VCaP (cell line): ENCODE data around the gene SLX4.

Source experiments
- H3K27ac ChIP-seq: fragments of 450-650 bp; 2 replicates; pipeline ENCODE4 v1.5.1; 2017
- CTCF ChIP-seq: fragments of 450-650 bp; conservative IDR thresholded peaks from 2 replicates; pipeline ENCODE4 v1.5.1; 2017; ENCODE audit warnings: mild to moderate bottlenecking, moderate library complexity

The SLX4 gene

DNA sequence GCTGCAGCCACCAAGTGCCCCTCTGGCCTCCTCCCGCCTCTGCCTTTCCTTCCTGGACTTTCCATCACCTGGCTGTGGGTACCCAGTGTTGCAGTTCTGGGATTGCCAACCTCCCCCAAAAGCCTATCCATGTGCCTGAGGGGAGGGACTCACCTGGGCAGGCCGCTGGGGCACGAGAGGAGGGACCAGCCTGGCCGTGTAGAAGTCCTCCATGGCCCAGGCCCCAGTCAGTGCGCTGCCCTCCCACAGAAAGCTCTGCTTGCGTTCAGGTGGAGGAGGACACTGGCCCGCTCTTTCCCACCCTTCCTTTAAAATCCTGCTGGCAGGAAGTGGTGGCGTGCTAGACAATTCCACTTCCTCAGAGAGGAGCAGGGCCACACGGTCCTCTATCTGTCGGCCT, 14.2 kb downstream of the SLX4 start:
- no peak for TF ChIP-seq CTCF
- H3K27ac ChIP-seq = no peak overlapping the region

DNA sequence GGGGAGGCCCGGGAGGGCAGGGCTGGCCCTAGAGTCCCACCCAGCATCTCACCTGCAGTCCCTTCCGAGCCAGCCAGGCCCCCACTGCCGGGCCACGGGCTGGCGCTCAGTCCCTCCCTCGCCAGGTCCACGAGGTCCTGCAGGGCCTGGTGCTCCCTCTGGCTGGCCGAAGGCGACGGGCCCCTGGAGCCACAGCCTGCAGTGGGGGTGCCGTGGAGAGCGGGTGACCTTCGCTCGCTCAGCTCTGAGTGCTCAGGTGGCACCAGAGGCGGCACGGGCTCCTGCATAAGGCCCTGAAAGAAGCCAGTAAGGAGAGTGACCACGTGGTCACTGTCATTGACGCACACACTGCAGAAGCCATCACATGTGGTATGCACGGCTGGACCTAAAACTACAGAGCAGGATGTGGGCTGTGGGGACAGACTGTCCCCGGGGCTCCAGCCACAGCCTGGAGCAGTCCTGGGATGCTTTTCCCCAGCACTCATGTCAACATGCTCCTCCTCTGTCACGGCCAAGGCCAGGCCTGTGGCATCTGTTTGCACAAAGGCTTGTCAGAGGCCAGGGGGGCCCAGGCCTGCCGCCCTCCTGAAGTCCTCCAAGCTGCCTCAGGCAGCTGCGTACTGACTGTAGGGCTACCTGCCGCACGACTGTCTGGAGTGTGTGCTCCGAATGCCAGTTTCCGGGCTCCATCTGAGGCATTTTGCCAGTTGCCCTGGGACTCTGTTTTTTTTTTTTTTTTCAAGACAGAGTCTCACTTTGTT, 15.1 kb downstream of the SLX4 start:
- TF ChIP-seq CTCF = no peak
- no peak overlapping the region for H3K27ac ChIP-seq

GRCh38 chr16:3595521-3596021, 15.8 kb downstream of the SLX4 start:
- no peak for TF ChIP-seq CTCF
- no peak overlapping the region for H3K27ac ChIP-seq

GRCh38 chr16:3595110-3595486, 16.3 kb downstream of the SLX4 start:
- H3K27ac ChIP-seq = no peak overlapping the region
- no peak for TF ChIP-seq CTCF

GRCh38 chr16:3594316-3595109, 16.9 kb downstream of the SLX4 start:
- H3K27ac ChIP-seq = no peak overlapping the region
- no peak for TF ChIP-seq CTCF

- TF ChIP-seq CTCF = no peak
- H3K27ac ChIP-seq = no peak overlapping the region
Measured at GRCh38 chr16:3592559-3592958, 18.8 kb downstream of the SLX4 start.

GRCh38 chr16:3591991-3592390, 19.4 kb downstream of the SLX4 start:
- TF ChIP-seq CTCF = no peak

More at GRCh38 chr16:3591991-3592390, 19.4 kb downstream of the SLX4 start:
- H3K27ac ChIP-seq = no peak overlapping the region
